Suppressor macrophage (primary cell): ENCODE measurements around the gene TEX264.
A peak's percentile ranks its signal among the peaks of the same experiment; 100 is the strongest.

ENCODE experiments used
- DNase-seq, 4 experiments: peaks; one replicate each; pipeline ENCODE4 v3.0.0-alpha.2; 2020 to 2022

The TEX264 gene

DNA sequence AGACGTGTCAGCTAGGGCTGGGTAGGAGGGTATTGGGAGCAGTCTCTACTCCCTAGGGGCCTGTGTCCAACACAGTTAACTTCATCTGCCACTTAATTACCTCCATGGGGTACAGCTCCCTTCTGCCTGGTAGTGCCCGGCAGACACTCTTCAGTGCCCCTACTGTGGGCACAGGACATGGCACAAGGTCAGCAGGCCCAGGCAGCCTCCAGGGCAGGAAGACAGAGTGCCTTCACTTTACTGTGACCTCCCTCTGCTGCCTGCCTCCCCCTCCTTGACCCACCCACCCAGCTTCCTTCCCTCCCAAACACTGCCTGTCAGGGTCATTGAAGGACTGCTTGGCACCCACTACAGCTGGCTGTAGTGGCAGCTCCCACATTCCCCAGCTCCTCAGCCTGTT, 29.4 kb downstream of the TEX264 start:
- DNase-seq = no peak

DNA sequence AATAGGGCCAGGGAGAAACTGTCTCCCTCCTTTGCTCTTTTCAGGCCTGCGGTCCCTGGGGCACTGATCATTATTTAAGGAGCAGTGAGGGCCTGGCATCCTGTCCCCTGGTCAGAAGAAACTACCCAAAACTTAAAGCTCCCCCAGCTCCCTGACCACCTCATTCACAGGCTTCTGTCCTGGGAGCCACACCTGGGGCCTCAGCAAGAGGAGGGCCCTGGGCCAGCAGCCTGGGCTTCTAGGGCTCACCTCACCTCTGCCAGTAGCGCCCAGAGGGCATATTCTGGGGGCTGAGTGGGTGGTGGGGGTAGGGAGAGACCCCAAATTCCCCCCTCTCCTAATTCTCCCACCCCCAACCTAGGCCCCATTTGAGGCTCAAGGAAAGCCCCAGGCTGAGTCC, 31.1 kb downstream of the TEX264 start:
- DNase-seq = no peak

DNA sequence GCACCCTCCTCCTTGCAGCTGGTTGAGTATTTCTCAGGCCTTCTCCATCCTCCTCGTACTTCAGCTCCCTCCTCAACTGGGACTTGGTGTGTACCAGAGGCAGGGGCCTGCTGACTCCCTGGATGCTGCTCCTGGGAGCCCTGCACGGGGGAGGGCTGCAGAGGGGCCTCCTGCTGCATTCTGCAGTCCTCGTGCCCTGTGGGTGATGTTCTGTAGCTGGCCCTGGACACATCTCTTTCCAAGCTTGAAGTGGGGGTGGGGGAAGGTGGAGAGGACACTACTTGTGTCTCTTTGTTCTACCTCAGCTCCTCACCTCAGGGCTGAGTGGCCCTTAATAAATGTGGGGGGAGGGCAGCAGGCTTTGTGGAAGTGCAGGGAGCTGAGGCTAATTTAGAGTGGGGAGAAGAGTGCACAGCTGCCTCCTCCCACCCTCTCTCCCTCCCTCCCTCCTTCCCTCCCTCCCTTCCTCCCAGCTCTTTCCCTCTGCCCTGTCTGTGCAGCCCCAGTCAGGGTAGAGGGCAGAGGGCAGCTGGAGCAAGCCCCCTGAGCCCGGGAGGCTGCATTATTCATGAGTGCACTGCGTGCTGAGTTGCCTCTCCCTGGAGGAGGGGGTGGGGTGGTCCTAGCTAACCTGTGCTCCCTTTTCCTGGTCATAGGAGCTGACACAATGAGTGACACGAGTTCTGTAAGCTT, 32.2 kb downstream of the TEX264 start:
- DNase-seq = no peak

DNA sequence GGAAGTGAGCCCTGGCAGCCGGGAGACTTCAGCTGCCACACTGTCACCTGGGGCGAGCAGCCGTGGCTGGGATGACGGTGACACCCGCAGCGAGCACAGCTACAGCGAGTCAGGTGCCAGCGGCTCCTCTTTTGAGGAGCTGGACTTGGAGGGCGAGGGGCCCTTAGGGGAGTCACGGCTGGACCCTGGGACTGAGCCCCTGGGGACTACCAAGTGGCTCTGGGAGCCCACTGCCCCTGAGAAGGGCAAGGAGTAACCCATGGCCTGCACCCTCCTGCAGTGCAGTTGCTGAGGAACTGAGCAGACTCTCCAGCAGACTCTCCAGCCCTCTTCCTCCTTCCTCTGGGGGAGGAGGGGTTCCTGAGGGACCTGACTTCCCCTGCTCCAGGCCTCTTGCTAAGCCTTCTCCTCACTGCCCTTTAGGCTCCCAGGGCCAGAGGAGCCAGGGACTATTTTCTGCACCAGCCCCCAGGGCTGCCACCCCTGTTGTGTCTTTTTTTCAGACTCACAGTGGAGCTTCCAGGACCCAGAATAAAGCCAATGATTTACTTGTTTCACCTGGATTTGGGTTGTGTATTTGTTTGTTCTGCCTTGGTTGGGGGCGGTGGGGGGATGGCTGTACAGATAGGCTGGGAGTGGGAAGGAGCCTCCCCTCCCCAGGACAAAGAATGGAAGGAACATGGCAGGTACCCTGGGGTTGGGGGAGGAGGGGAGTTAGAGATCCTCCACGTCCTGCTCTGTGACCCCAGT, 32.9 kb downstream of the TEX264 start:
- peak in 3 of 4 experiments; percentile 18 to 43 (median 36) for DNase-seq

DNA sequence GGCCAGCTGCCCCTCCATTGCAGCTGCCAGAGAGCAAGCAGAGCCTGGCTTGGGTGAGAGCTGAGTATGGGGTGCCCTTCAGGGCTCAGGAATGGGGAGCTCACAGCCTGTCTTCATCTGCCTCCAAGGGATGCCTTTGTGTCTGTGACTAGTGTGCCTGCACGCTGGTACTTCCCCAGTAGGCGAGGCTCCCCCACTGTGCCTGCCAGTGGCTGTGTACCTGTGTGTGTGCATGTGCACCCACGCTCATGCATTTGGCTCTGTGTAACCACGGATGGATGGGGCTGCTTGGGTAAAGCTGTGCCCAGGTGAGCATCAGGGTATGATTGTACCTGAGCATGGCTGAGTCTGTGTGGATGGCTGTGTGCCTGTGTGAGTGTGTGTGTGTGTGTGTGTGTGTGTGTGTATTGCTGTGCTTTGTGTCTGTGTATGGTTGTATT, 33.5 kb downstream of the TEX264 start:
- DNase-seq = no peak

DNA sequence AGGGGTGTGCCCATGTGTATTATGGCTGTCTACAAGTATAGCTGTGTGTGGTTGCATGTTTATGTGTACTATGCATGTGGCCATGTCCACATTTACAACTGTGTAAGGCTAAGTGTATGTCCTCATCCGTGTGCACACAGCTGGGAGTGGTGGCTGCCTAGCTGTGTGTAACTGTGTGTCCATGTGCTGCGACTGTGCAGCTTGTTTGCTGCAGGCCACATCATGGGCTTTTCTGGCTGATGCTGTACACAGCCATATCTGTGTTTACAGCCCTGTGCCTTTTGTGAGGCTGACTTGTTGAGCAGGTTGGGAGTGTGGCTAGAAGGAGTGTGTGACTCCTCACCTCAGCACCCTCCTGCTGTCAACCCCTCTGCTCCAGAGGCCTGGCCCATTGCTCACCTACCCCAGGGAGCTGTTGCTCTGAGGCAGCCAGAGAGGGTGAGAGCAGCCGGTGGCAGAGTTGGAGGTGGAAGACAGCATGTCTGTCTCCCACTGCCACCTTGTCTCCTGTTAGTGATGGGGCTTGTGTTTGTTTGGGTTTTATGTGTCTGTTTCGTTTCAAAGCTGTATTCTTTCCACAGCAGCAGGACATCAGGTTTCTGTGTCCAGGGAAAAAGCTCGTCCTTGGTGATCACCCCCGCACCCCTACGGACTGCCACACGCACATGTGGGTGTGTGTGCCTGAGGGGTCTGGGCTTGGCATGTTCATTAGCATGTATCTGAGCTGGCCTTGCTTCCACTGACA, 34.4 kb downstream of the TEX264 start:
- no peak for DNase-seq

DNA sequence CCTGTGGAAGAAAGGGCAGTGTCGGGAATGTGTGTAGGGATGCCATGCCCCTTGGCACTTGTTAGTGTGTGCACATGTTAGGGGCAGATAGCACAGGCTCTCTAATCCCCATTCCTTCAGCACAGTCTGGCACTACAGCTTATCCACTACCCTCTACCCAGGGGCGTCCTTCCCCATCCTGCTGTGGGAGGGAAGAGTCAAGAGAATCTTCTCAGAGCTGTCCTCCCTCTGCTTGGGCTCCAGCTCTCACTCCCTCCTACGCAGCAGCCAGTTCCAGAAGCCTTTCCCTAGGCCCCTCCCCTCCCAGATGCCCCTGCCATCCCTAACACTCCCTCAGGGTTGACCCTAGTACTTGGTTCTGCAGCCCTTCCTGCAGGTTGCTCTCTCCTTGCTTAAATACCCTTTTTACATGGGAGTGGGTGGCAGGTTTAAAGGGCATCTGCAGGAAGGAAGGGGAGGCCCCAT, 35.0 kb downstream of the TEX264 start:
- DNase-seq = no peak

DNA sequence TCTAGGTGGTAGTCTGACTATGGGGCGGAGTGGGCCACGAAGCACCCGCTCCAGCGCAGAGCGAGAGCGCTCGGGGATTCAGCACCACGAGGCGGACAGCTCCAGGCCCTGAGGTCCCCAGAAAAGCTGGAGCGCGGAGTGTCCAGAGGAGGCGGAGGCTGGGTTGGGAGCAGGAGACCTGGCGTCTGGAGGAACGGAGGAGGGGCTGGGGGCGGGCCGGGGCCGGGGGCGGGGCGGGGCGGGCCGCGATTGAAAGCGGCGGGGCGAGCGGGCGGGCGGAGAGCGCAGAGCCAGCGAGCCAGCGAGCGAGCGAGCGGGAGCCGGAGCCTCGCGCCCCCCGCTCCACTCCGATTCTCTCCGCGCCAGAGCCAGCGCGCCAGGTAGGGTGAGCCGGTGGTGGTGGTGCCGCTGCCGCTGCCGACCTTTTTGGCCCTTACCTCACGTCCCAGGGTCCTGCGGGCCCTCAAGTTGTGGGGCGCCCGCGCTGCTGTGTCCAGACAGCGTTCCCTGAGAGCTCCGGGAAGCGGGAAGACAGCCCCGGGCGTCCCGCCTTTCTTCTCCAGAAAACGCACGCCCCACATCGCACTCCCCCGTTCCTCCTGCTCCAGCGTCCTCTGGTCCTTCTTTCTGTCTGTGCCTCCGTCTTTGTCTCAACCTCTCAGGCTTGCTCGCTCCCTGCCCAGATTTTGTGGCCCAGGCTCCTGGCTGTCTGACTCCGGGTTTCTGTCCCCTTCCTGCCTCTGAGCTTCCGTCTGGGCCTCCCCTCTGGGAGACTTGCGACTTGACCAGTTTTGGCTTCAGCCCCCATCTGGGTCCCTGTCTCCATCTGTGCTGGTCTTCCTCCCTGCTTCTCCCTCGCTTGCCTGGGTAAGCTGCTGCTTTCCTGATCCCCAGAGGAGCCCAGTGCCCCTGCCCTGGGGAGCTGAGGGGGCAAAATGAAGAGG, 36.0 kb downstream of the TEX264 start, which contains the start of gene GRM2:
Gene GRM2 (plus strand): TSS at position 281 of the 944 bp plus-strand sequence. CDS start 1,916 bp downstream, outside the sequence.
- DNase-seq = peak; percentile 24 to 70 (median 44)

DNA sequence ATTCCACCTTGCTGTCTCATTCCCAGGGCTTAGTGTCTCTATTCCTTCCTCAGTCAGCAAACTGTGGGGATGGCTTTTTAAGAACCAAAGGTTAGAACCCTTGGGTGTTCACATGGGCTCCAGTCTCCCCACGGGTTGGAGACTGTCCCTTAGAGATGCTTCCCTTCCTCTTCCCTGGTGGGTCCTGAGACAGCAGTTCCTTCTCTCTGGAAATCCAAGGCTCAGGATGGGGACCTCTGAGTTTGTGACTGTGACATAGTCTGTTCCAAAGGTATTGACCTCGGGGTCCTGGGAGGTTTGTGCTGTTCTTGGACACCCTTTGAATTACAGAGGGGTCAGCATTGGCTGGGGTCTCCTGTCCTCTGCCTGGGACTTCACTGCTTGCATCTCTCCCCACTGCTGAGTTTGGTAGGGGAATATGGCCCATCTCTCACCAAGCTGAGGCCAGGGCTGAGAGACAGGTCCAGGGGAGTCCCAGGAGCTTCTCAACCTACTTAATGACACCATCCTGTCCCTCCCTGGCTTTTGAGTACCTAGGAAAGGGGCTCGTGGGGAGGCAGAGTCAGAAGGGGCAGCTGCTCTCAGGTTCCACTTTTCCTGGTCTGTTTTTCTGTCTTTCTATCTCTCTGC, 37.3 kb downstream of the TEX264 start:
- no peak for DNase-seq

DNA sequence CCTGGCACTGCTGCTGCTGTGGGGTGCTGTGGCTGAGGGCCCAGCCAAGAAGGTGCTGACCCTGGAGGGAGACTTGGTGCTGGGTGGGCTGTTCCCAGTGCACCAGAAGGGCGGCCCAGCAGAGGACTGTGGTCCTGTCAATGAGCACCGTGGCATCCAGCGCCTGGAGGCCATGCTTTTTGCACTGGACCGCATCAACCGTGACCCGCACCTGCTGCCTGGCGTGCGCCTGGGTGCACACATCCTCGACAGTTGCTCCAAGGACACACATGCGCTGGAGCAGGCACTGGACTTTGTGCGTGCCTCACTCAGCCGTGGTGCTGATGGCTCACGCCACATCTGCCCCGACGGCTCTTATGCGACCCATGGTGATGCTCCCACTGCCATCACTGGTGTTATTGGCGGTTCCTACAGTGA, 38.0 kb downstream of the TEX264 start:
- DNase-seq = no peak

DNA sequence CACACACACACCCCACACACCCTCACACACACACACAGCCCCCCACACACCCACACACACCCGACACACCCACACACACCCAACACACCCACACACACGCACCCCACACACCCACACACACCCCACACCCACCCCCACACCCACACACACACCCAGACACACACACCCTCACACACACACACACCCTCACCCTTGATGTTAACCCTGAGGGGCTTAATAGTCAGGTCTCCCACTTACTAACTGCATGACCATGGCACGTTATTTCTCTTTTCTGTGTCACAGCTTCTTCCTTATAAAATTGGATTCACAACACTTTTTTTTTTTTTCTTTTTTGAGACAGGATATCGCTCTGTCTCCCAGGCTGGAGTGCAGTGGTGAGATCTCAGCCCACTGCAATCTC, 38.6 kb downstream of the TEX264 start:
- DNase-seq = peak in 1 of 4 experiments; percentile 22

DNA sequence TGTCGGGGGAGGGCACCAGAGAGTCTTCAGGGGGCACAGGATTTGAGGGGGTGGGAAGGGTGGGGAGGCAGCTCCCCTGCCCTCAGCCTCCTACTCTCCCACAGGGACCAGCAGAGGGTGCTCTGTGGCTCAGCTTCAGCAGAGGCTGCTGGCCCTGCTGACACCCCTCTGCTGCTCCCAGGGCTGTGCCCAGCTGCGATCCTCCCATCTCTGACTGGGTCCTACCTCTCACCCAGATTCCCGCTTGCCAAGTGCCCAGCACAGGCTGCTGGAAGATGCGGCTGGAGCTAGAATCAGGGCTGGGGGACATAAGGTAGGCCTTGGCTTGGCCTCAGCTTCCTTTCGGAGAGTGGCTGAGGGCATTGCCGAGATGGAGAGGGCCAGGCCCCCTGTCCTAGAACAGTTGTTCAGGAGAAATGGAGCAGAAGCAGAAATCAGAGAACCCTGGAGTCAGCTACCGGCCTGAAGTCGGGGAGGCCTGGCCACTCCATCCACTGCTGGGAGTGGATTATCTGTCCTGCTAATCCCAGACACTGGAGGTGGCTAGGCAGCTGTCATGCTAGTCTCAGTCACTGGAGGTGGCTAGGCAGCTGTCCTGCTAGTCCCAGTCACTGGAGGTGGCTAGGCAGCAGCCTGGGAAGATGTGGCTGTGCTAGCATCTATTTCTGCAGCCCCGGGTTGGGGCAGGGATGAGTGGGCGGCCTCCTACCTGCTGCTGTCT, 39.7 kb downstream of the TEX264 start:
- DNase-seq = no peak

DNA sequence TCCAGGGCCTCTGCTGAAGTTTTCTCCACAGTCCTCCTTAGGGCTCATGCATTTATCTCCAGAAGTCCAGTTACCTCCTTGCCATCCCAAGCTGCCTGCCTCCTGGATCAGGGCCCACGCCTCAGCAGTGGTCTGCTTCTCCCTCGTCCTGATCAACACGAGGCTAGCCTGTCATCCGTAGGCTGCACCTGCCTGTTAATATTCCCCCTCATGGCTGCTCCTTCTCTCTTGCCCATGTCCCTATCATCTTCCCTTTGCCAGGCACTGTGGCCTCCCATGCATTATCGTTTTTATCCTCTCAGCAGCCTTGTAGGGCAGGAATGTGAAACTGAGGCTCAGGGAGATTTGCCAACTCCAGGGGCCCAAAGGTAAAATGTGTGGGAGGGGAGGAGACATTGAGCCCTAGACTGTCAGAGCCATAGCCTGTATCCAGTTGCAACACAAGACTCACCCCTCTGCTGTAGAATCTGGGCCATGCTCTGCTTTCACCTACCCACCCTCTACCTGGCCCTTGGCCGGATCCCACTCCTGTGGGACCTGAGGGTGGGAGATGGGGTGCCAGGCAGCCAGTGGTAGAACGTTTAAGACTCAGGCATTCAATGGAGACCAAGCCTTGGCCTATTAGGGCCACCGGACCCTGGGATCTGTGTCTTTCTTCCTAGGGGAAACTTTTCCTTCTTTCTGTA, 40.4 kb downstream of the TEX264 start:
- no peak for DNase-seq

DNA sequence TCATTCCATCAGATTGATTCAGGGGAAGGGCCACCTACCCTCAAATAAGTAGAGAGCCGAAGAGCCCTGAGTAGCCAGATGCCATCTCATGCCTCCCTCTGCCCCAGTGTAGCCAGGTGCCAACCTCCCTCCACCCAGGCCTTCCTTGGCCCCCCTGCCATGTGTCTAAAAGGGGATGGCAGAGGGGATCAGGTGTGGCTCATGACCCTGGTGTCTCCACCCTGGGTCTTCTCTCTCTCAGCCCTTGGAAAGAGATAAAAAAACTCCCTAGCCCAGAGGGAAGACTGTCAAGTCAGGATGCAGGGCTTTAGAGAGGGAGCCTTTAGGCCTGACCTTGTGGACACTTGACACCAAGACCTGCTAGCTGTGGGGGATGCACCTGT, 41.0 kb downstream of the TEX264 start:
- DNase-seq = no peak

DNA sequence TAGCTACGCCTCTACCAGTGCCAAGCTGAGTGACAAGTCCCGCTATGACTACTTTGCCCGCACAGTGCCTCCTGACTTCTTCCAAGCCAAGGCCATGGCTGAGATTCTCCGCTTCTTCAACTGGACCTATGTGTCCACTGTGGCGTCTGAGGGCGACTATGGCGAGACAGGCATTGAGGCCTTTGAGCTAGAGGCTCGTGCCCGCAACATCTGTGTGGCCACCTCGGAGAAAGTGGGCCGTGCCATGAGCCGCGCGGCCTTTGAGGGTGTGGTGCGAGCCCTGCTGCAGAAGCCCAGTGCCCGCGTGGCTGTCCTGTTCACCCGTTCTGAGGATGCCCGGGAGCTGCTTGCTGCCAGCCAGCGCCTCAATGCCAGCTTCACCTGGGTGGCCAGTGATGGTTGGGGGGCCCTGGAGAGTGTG, 41.5 kb downstream of the TEX264 start:
- DNase-seq = no peak

DNA sequence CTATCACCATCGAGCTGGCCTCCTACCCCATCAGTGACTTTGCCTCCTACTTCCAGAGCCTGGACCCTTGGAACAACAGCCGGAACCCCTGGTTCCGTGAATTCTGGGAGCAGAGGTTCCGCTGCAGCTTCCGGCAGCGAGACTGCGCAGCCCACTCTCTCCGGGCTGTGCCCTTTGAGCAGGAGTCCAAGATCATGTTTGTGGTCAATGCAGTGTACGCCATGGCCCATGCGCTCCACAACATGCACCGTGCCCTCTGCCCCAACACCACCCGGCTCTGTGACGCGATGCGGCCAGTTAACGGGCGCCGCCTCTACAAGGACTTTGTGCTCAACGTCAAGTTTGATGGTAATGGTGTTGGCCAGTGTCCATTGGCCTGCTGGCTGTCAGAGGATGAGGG, 41.9 kb downstream of the TEX264 start:
- no peak for DNase-seq

DNA sequence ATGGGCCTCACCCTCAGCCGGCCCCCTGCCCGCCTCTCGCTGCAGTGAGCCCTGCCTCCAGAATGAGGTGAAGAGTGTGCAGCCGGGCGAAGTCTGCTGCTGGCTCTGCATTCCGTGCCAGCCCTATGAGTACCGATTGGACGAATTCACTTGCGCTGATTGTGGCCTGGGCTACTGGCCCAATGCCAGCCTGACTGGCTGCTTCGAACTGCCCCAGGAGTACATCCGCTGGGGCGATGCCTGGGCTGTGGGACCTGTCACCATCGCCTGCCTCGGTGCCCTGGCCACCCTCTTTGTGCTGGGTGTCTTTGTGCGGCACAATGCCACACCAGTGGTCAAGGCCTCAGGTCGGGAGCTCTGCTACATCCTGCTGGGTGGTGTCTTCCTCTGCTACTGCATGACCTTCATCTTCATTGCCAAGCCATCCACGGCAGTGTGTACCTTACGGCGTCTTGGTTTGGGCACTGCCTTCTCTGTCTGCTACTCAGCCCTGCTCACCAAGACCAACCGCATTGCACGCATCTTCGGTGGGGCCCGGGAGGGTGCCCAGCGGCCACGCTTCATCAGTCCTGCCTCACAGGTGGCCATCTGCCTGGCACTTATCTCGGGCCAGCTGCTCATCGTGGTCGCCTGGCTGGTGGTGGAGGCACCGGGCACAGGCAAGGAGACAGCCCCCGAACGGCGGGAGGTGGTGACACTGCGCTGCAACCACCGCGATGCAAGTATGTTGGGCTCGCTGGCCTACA, 44.4 kb downstream of the TEX264 start:
- DNase-seq = no peak

DNA sequence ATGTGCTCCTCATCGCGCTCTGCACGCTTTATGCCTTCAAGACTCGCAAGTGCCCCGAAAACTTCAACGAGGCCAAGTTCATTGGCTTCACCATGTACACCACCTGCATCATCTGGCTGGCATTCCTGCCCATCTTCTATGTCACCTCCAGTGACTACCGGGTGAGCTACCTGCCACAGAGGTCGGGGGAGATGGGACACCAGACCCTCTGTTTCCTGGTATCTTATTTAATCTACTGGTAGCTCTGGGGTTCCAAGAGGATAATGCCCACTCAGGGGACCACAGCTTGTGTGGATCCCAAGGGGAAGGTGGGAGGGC, 44.9 kb downstream of the TEX264 start:
- no peak for DNase-seq

DNA sequence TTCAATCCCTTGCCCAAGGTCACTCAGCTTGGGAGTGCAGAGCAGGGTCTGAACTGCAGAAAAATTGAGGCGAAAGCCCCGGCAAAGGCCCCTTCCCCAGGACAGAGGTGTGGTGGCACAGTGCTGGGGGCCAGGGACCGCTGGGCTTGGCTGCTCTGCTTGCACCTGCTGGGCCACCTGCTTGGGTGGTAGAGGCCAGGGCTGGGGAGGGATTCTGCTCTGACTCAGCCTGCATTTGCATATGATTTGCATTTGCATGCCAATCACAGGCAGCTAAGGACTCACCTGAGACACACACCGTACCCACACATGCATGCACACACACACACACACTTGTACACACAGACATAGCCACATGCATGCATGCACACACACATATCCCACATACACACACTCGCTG, 45.8 kb downstream of the TEX264 start:
- DNase-seq = no peak

DNA sequence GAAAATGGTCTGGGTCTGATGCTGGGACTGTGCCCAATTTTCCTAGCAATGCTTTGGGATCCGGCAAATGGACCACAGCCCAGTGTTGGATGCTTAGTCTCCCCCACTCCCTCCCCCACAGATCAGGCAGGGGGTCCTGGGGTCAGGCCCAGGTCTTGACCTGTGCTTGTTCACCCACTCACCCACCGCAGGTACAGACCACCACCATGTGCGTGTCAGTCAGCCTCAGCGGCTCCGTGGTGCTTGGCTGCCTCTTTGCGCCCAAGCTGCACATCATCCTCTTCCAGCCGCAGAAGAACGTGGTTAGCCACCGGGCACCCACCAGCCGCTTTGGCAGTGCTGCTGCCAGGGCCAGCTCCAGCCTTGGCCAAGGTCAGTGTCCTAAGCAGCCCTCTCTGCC, 46.4 kb downstream of the TEX264 start:
- DNase-seq = no peak
